Fibroblast of pulmonary artery (primary cell): ENCODE data around the gene C4orf46.
A peak's percentile ranks its signal among the peaks of the same experiment; 100 is the strongest.

Experiments used
- DNase-seq: peaks from one replicate; pipeline ENCODE4 v3.0.0-alpha.2; 2010; ENCODE audit warnings: low read depth
- H3K4me3 ChIP-seq: replicated peaks from 2 replicates; pipeline ENCODE4 v1.5.1; 2011; ENCODE audit warnings: low read depth, mild to moderate bottlenecking, control low read depth, low read length, moderate library complexity
- TF ChIP-seq, protein P1 (sequence below): IDR thresholded peaks from 2 replicates; pipeline ENCODE4 v1.5.1; 2011; ENCODE audit warnings: mild to moderate bottlenecking, control low read depth, low read length, inconsistent platforms; ENCODE audit errors: missing control alignments

Gene C4orf46

DNA sequence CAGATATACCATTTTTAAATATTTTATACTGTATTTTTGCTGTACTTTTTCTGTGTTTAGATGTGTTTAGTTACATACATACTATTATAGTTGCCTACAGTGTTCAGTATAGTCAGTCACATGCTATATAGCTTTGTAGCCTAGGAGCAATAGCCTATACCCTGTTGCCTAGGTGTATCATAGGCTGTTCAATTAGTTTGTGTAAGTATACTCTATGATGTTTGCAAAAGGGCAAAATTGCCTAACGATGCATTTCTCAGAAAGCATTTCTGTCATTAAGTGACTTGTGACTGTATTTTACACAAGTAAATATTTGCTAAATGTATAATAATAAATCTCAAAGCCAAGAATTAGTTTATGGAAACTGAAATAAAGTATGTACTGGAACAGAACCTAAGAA lies 9.9 kb upstream of the C4orf46 start:
- H3K4me3 ChIP-seq: no peak overlapping the region
- TF ChIP-seq, protein P1, sequence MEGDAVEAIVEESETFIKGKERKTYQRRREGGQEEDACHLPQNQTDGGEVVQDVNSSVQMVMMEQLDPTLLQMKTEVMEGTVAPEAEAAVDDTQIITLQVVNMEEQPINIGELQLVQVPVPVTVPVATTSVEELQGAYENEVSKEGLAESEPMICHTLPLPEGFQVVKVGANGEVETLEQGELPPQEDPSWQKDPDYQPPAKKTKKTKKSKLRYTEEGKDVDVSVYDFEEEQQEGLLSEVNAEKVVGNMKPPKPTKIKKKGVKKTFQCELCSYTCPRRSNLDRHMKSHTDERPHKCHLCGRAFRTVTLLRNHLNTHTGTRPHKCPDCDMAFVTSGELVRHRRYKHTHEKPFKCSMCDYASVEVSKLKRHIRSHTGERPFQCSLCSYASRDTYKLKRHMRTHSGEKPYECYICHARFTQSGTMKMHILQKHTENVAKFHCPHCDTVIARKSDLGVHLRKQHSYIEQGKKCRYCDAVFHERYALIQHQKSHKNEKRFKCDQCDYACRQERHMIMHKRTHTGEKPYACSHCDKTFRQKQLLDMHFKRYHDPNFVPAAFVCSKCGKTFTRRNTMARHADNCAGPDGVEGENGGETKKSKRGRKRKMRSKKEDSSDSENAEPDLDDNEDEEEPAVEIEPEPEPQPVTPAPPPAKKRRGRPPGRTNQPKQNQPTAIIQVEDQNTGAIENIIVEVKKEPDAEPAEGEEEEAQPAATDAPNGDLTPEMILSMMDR: no peak

DNA sequence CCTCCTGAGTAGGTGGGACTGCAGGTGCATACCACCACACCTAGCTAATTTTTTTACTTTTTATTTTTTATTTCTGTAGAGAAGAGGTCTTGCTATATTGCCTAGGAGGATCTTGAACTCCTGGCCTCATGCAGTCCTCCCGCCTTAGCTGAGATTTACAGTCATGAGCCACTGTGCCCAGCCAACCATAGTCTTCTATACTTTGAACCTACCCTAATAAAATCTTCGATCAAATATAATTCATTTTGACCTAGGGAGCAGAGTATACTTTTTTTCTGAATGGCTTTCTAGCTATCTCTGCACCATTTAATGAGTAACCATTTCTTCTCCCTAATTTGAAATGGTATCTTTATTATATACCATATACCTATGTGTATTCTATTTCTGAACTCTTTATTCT lies 7.1 kb upstream of the C4orf46 start:
- no peak overlapping the region for H3K4me3 ChIP-seq
- TF ChIP-seq, protein P1: no peak
- no peak for DNase-seq

More for the DNA sequence above, 9.9 kb upstream of the C4orf46 start:
- no peak for DNase-seq

DNA sequence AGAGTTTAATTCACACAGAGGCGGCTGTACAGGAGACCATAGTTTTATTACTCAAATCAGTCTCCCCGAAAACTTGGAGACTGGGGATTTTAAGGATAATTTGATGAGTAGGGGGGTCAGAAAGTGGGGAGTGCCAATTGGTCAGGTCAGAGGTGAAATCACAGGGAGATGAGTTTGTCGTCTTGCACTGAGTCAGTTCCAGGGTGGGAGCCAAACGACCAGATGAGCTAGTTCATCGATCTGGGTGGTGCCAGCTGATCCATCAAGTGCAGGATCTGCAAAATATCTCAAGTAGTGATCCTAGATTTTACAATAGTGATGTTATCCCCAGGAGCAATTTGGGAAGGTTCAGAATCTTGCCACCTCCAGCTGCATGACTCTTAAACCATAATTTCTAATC lies 4.4 kb upstream of the C4orf46 start:
- DNase-seq: no peak
- TF ChIP-seq, protein P1: no peak
- no peak overlapping the region for H3K4me3 ChIP-seq

DNA sequence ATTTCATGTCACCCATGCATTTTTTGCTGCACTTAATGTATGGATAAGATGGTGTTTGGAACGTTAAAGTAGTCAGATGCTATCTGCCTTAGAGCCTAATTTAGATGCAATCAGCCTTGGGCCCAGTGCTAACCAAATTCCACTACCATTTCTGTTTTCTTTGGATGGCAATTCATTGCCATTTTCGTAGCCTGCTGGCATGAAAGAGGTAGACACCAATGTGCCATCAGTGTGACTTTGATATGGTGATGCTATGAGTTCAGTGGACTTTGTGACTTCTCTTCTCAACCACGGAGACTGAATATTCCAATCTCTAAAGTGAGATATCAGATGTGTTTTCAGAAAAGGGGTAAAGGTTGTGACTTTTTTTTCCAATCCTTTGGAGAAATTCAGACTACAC lies 1.9 kb upstream of the C4orf46 start:
- no peak for DNase-seq
- no peak overlapping the region for H3K4me3 ChIP-seq
- TF ChIP-seq, protein P1: no peak

DNA sequence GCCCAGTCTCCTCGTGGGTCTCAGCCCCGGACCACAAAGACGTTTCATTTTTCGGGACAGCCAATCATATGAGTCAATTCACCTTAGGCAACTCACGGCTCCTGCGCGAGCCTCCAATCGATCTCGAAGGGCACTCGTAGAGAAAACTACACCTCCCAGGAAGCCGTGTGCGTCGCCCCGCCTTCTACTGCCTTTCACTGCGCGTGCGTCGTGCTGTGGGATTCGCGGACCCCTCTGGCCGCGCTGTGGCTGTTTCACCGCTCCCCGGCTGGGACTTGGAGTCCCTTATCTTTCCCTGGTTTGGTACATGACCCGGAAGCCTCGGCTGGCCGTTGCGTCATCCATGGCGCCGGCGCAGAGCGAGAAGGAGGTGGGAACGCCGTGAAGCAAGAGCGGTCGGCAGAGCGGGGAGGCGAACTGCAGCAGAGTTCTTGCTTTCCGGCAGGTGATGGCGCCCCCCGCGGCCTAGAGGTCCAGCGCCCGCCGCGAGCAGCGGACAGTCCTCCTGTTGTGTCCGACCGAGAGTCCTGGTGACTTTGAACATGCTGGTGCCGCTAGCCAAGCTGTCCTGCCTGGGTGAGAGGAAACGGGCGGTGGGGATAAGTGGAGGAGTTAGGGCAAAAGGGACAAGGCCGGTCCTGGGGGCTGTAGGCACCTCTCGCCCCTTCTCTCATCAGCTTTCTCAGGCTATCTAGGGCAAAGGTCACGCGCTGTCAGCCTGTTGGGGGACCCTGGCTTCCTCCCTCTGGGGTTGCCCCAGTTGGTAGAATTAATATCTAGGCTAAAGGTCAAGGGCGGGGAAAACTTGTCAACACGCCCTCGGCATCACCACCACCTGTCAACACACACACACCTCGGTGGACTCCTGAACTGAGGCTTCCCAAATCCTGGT lies 474 bp upstream of the C4orf46 start, which contains the start of gene ETFDH:
ETFDH (plus strand) TSS at position 382 of the 892 bp plus-strand sequence; CDS start at position 543, 161 bp downstream.
- peak; percentile 100 for DNase-seq
- H3K4me3 ChIP-seq: peak within 1 kb of the TSS; percentile 95

DNA sequence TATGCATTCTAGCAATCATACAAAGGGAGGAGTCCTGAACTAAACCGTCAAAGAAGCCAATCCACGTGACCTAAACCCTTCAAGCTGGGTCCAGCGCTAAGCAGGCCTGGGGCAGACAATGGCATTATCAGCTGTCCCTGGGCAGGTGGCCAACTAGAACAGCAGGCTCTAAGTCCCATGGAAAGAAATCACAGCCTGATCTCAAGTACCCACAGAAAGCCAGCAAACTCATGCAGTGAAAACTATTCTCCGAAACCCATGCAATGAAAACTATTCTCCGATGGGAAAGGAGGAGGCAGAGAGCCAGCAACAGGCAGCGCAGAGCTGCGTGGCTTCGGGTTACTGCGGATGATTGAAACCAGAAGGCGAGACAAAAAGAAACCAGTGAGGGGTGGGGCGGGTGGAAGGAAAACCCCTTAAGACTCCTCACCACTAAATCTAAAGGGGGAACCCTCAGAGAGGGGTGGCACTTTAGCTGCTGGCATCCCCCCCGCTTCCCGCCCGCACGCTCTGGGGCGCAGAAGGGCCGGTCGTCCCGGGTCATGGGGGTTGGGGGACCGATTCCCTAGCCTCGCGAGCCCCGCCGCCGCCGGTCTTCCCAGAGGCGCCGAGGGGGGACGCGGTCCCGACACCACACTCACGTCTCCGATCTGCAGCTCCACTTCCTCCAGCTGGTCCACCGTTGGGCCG lies 567 bp downstream of the C4orf46 start:
- TF ChIP-seq, protein P1: no peak
- H3K4me3 ChIP-seq: peak overlapping the region; percentile 95
- peak; percentile 92 for DNase-seq

More for the DNA sequence above, 474 bp upstream of the C4orf46 start, which contains the start of gene ETFDH:
- TF ChIP-seq, protein P1: peak; percentile 48
